Adipocyte (in vitro differentiated cells): ENCODE data around the gene IL17D.
A peak's percentile ranks its signal among the peaks of the same experiment; 100 is the strongest.
"Not testable (repeated sequence)": the region's sequence is repeated elsewhere in the genome, so short reads cannot be mapped to it uniquely, and the experiment has no call there.

ENCODE experiments used
- DNase-seq: peaks from one replicate; pipeline ENCODE4 v3.0.0-alpha.2; 2015; ENCODE audit warnings: low read depth
- H3K27me3 ChIP-seq: replicated peaks from 2 replicates; pipeline ENCODE4 v1.7.0; 2013; ENCODE audit warnings: mild to moderate bottlenecking, low read length, moderate library complexity; ENCODE audit not compliant: control insufficient read depth, insufficient read depth
- H3K36me3 ChIP-seq: 2 replicates; pipeline ENCODE4 v1.7.0; 2013; ENCODE audit warnings: low read length, mild to moderate bottlenecking, moderate library complexity; ENCODE audit not compliant: control insufficient read depth, insufficient read depth, severe bottlenecking
- H3K4me1 ChIP-seq: 2 replicates; pipeline ENCODE4 v1.7.0; 2013; ENCODE audit warnings: mild to moderate bottlenecking, low read length, moderate library complexity; ENCODE audit not compliant: control insufficient read depth, insufficient read depth
- H3K4me3 ChIP-seq: 2 replicates; pipeline ENCODE4 v1.7.0; 2013; ENCODE audit warnings: mild to moderate bottlenecking, low read length, moderate library complexity
- H3K9ac ChIP-seq: 2 replicates; pipeline ENCODE4 v1.7.0; 2013; ENCODE audit warnings: mild to moderate bottlenecking, low read length, moderate library complexity
- H3K9me3 ChIP-seq: 2 replicates; pipeline ENCODE4 v1.7.0; 2013; ENCODE audit warnings: mild to moderate bottlenecking, low read length, moderate library complexity; ENCODE audit not compliant: control insufficient read depth

IL17D gene

DNA sequence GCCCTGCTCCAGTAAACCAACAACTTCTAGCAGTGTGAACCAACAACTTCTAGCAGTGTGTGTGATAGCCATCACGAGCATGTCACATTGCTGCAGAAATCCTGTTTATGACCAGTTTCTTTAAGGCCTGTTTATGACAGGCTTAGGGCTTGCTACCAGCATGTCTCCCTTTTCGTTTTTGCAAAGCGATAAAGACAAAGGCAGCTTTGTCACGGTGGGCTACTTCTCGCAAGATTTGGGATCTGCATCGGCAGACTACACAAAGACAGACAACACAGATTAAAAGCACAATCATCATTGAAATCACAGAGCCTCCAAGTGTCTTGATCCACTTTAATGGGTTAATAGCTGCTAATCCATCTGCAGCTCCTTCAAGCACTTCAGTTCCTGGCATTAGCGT is 24.9 kb upstream of the IL17D start:
- not testable (repeated sequence) for H3K4me3 ChIP-seq, H3K9ac ChIP-seq, H3K36me3 ChIP-seq, DNase-seq, H3K9me3 ChIP-seq
- Histone ChIP-seq H3K4me1 (peaks cover 16% of the 10 kb centered on the region), H3K27me3 (peaks cover 20% of the 10 kb centered on the region)

GRCh38 chr13:20679879-20680278 is 23.6 kb upstream of the IL17D start:
- H3K9me3 ChIP-seq = no peaks in the 10 kb centered on the region
- no peak overlapping the region for H3K9ac ChIP-seq
- H3K27me3 ChIP-seq = peaks cover 20% of the 10 kb centered on the region
- H3K36me3 ChIP-seq = no peaks in the 10 kb centered on the region
- H3K4me1 ChIP-seq = peaks cover 20% of the 10 kb centered on the region
- no peak for DNase-seq
- no peak overlapping the region for H3K4me3 ChIP-seq

DNA sequence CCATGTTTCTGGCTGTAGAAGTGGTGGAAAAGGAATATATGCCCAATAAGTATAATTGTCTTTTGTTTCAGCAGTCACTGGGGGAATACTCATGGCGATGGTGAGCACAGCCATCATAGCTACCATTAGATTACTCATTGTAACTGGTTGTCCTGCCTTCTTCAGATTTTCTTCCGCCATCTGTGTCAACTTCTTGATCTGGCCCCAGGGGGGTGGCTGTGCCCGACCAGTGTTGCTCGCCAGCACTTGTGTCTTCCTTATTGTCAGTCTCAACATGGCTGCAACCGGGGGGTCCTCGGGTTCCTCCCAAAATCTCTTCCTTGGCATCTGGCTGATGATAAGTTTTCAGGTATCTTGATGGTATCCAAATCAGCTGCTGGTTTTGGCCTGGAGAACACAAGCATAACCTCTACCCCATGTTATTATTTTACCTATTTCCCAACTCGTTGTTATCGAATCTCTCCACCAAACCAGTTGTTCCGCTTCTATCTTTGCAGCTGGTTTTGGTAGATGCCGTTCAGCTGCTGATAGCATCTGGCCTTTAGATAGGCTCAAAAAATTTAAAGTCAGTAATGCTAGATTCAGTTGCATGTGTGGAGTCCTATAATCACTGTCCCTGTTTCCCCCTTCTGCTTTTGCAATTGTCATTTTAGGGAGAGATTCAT is 23.0 kb upstream of the IL17D start:
- no peak overlapping the region for H3K9ac ChIP-seq
- H3K27me3 ChIP-seq = peaks cover 20% of the 10 kb centered on the region
- no peaks in the 10 kb centered on the region for H3K9me3 ChIP-seq
- H3K4me1 ChIP-seq = peaks cover 22% of the 10 kb centered on the region
- H3K4me3 ChIP-seq = no peak overlapping the region
- no peaks in the 10 kb centered on the region for H3K36me3 ChIP-seq
- no peak for DNase-seq

DNA sequence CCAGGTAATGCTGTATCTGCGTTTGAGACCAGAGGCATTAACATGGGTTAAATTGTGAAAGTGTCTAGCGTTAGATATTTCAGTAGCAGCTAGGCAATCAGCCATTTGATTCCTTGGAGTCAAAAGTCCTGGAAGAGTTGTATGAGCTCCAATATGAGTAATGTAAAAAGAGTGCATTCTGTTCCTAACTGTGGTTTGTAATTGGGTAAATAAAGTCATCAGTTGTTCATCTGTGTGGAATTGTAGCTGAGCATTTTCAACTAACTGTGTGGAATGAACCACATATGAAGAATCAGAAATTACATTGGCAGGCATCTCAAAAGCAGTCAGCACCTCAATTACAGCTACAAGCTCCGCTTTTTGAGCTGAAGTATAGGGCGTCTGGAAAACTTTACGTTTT is 22.0 kb upstream of the IL17D start:
- Histone ChIP-seq H3K27me3 (peaks cover 15% of the 10 kb centered on the region), H3K4me1 (peaks cover 22% of the 10 kb centered on the region)
- DNase-seq = peak; percentile 63
- not testable (repeated sequence) for H3K4me3 ChIP-seq, H3K36me3 ChIP-seq, H3K9ac ChIP-seq, H3K9me3 ChIP-seq

- no peak for DNase-seq
- Histone ChIP-seq H3K9me3 (no peaks in the 10 kb centered on the region), H3K9ac (no peak overlapping the region), H3K4me1 (peaks cover 22% of the 10 kb centered on the region), H3K4me3 (no peak overlapping the region), H3K36me3 (no peaks in the 10 kb centered on the region), H3K27me3 (peaks cover 15% of the 10 kb centered on the region)
Measured at GRCh38 chr13:20682061-20682460, 21.4 kb upstream of the IL17D start.

DNA sequence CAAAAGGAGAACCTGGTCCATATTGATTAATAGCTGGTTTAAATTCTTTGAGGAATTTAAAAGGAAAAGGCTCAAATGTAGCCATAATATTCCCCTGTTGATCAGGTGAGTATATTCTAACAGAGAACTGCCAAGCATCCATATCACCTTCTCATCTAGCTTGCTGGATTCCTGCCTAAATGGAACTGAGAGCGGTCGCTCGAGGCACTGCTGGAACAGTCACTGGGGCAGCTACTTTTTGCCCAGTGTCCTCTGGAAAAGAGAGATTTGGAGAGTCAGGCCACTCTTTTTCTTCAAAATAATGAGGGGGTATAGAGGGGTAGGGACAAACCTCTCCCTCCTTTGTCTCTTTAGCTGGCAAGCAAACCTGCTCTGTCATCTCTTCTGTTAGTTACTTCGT is 19.5 kb upstream of the IL17D start:
- Histone ChIP-seq H3K4me1 (peaks cover 22% of the 10 kb centered on the region), H3K9ac (no peak overlapping the region), H3K4me3 (no peak overlapping the region), H3K9me3 (no peaks in the 10 kb centered on the region), H3K36me3 (no peaks in the 10 kb centered on the region), H3K27me3 (peaks cover 13% of the 10 kb centered on the region)
- DNase-seq = no peak

- H3K9ac ChIP-seq = no peak overlapping the region
- no peaks in the 10 kb centered on the region for H3K9me3 ChIP-seq
- DNase-seq = no peak
Measured at GRCh38 chr13:20684546-20684945, 19.0 kb upstream of the IL17D start.

GRCh38 chr13:20685092-20685491 is 18.4 kb upstream of the IL17D start:
- DNase-seq = no peak
- Histone ChIP-seq H3K9me3 (no peaks in the 10 kb centered on the region), H3K9ac (no peak overlapping the region), H3K36me3 (no peaks in the 10 kb centered on the region), H3K4me3 (no peak overlapping the region), H3K4me1 (peaks cover 22% of the 10 kb centered on the region), H3K27me3 (peaks cover 8% of the 10 kb centered on the region)

More at GRCh38 chr13:20684546-20684945, 19.0 kb upstream of the IL17D start:
- Histone ChIP-seq H3K36me3 (no peaks in the 10 kb centered on the region), H3K4me1 (peaks cover 22% of the 10 kb centered on the region), H3K4me3 (no peak overlapping the region), H3K27me3 (peaks cover 8% of the 10 kb centered on the region)

DNA sequence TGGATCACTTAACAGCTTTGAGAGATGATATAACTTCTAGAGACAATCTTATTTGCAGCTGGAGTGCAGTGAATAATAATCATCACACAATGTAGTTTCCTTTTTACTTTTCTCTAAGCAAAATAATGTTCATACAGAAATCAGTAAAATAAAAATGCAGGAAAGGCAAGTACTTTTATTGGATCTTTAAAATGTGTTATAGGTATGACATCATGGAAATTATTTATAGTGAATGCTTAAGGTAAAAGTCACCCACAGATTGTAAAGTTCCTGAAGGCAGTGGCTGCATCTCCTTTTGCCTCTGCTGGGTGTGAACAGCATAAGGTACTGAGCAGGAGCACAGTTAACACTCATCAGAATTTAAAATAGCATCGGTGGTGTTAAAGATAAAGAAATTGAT is 17.3 kb upstream of the IL17D start:
- H3K36me3 ChIP-seq = no peaks in the 10 kb centered on the region
- no peak overlapping the region for H3K9ac ChIP-seq
- H3K9me3 ChIP-seq = no peaks in the 10 kb centered on the region
- DNase-seq = no peak
- H3K27me3 ChIP-seq = no peaks in the 10 kb centered on the region
- H3K4me1 ChIP-seq = peaks cover 19% of the 10 kb centered on the region
- no peak overlapping the region for H3K4me3 ChIP-seq

GRCh38 chr13:20686863-20687579 is 16.5 kb upstream of the IL17D start:
- DNase-seq = no peak
- Histone ChIP-seq H3K4me1 (peaks cover 12% of the 10 kb centered on the region), H3K4me3 (no peak overlapping the region), H3K9me3 (no peaks in the 10 kb centered on the region), H3K36me3 (no peaks in the 10 kb centered on the region), H3K9ac (no peak overlapping the region), H3K27me3 (no peaks in the 10 kb centered on the region)

GRCh38 chr13:20689291-20689690 is 14.2 kb upstream of the IL17D start:
- H3K4me3 ChIP-seq = no peak overlapping the region
- no peaks in the 10 kb centered on the region for H3K36me3 ChIP-seq
- no peak for DNase-seq
- peaks cover 2% of the 10 kb centered on the region for H3K27me3 ChIP-seq
- peaks cover 8% of the 10 kb centered on the region for H3K4me1 ChIP-seq
- H3K9ac ChIP-seq = no peak overlapping the region
- H3K9me3 ChIP-seq = no peaks in the 10 kb centered on the region
